NCI-H2081 treated with DMSO at 0.1 percent for 48 hours (cell line): ENCODE data around the gene KRTAP4-7.
"Not testable (repeated sequence)": the region's sequence is repeated elsewhere in the genome, so short reads cannot be mapped to it uniquely, and the experiment has no call there.

Experiments
- DNase-seq: peaks from one replicate; lab custom pipeline; 2025; lab: John Stamatoyannopoulos, UW

KRTAP4-7 gene

DNA sequence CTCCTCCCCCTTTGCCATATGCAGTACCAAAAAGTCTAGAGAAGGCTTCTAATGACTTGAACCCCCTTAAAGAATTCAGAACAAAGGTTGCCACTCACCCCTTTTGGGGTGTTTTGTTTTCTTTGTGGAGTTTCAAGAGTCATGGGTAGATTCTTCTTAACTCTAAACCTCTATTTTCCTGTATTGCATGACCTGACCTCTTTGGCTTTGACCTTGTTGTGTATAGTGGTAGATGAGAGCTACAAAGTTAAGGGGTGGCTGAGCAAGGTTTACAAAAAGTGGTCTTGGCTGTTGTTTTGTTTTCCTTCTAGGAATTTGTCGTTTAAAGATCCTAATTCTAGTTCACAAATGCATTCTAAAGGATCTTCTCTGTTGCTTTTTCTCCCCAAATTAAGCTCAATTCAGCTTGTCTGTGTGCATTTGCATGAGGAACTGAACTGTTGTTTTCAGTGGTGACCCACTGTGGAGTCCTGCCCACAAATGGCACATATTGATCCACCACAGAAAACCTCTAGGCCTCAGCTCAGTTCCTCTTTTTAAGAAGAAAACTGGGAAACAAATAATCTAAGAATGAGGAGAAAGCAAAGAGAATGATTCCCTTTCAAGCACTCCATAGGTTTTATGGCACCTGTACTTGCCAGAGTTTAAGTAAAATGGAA, 24.9 kb downstream of the KRTAP4-7 start:
- DNase-seq: not testable (repeated sequence)

- no peak for DNase-seq
Measured at GRCh38 chr17:41111151-41111885, 27.4 kb downstream of the KRTAP4-7 start.

DNA sequence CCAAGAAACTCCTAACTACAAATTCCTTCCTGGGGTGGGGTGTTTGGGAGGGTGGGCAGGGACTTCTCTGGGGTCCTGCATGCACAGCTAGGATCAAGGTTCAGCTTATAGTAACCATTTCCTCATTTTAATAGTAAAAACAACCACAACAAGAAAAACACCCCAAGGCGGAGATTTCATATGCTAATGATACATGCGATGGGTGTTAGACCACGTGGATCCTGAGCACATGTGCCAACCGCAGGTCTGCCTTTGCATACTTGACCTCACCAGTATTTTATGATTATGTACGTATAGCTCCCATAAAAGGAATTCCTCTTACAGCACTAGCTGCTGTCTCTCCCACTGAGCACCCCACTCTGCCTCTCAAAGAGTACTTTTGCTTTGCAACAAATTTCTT, 32.3 kb downstream of the KRTAP4-7 start:
- DNase-seq: no peak

DNA sequence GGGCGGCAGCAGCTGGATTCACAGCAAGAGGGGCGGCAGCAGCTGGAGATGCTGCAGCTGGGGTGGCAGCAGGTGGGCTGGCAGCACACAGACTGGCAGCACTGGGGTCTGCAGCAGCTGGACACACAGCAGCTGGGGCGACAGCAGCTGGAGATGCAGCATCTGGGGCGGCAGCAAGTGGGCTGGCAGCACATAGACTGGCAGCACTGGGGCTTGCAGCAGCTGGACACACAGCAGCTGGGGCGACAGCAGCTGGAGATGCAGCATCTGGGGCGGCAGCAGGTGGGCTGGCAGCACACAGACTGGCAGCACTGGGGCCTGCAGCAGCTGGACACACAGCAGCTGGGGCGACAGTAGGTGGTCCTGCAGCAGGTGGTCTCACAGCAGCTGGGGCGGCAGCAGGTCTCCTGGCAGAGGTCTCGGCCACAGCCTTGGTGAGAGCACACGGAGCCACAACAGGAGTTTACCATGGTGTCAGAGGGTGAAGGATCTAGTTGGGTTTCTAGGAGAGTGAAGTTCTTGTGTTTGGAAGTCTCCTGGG, 34.0 kb downstream of the KRTAP4-7 start, which contains the start of gene KRTAP4-11:
Gene KRTAP4-11, minus strand, starts transcription at position 528 of the 541 bp plus-strand sequence. Its CDS starts 58 bp downstream, at position 470.
- DNase-seq: not testable (repeated sequence)

DNA sequence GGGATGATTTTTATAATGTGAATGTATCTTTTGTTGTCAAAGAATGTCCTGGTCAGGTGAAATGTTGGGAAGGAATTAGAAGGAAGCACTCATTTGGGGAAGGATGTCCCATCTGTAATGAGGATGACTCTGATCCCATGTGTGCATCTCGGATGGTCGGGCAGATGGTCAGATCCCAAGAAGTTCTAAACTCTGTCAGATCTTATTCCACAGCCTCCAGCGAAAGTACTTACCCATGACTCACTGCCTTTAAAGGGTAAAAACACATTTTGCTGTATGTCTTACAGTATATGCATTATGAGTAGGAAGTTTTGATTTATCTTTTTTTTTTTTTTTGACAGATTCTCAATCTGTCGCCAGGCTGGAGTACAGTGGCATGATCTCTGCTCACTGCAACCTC, 34.8 kb downstream of the KRTAP4-7 start:
- DNase-seq: no peak

GRCh38 chr17:41119696-41120690, 36.0 kb downstream of the KRTAP4-7 start:
- not testable (repeated sequence) for DNase-seq

GRCh38 chr17:41121742-41122141, 37.8 kb downstream of the KRTAP4-7 start:
- DNase-seq: no peak

DNA sequence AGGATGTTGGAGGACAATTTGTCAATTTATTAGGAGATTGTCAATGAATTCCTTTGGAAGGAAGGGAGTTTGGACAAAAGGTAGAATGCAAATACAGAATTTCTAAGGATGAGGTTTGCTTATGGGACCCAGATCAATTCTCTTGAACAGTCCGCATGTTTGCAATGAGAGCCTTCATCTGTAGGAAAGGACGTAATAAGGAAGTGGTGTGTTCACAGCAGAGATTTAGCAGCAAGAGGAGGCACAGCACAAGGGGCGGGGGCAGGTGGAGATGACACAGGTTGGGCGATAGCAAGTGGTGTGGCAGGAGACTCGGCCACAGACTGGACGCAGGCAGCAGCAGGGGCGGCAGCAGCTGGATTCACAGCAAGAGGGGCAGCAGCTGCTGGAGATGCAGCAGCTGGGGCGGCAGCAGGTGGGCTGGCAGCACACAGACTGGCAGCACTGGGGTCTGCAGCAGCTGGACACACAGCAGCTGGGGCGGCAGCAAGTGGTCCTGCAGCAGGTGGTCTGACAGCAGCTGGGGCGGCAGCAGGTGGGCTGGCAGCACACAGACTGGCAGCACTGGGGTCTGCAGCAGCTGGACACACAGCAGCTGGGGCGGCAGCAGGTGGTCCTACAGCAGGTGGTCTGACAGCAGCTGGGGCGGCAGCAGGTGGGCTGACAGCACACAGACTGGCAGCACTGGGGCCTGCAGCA, 39.5 kb downstream of the KRTAP4-7 start:
- DNase-seq: not testable (repeated sequence)

DNA sequence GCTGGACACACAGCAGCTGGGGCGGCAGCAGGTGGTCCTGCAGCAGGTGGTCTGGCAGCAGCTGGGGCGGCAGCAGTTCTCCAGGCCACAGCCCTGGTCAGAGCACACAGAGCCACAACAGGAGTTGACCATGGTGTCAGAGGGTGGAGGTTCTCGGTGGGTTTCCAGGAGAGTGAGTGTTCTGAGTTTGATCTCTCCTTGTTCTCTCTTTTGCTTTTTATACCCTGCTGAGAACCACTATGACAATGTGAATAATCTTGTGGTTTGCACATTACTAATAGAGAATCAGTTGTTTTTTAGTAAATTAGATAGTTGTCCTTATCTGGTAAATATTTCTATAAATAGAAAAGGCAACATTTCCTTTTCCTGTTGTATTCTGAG, 40.0 kb downstream of the KRTAP4-7 start, which contains the start of gene KRTAP4-12:
Gene KRTAP4-12, minus strand, starts transcription at position 192 of the 381 bp plus-strand sequence. Its CDS starts 60 bp downstream, at position 132.
- DNase-seq: not testable (repeated sequence)

- no peak for DNase-seq
Measured at GRCh38 chr17:41125064-41125463, 41.1 kb downstream of the KRTAP4-7 start.

- no peak for DNase-seq
Measured at GRCh38 chr17:41126412-41126811, 42.5 kb downstream of the KRTAP4-7 start.

DNA sequence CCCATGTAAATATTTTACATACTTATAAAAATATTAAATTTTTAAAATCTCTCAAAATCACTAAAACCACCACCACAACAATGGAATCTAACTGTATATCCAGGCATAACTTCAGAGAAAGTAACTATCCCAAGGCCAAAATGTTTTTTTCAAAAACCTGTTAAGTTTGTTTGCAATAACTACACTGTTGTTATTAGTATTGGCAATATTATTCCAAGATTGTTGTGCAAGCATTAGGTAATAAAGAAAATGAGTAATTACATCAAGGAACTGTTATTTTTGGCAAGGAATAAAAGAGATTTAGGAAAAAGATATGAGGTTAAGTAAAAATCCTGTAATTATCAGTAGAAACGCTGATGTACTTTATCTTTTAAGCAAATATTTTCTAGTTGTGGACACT, 43.4 kb downstream of the KRTAP4-7 start:
- DNase-seq: no peak

GRCh38 chr17:41131979-41132378, 48.0 kb downstream of the KRTAP4-7 start:
- DNase-seq: no peak

GRCh38 chr17:41133880-41134735, 50.2 kb downstream of the KRTAP4-7 start:
- DNase-seq: no peak
